Measurements from ENCODE around the gene QRFP.

QRFP gene

GRCh38 chr9:130933114-130934046 is 36.8 kb upstream of the QRFP start:
- DNase-seq (ENCODE audit: low read depth in 2 of 2, low spot score in 1 of 2) = no peak

- DNase-seq (ENCODE audit: low read depth in 2 of 2, low spot score in 1 of 2) = no peak
Measured at GRCh38 chr9:130932255-130933079, 35.9 kb upstream of the QRFP start.

- DNase-seq (ENCODE audit: low read depth in 2 of 2, low spot score in 1 of 2) = no peak
Measured at GRCh38 chr9:130931508-130932254, 35.1 kb upstream of the QRFP start.

GRCh38 chr9:130930804-130931349 is 34.3 kb upstream of the QRFP start:
- DNase-seq (ENCODE audit: low read depth in 2 of 2, low spot score in 1 of 2) = no peak

DNA sequence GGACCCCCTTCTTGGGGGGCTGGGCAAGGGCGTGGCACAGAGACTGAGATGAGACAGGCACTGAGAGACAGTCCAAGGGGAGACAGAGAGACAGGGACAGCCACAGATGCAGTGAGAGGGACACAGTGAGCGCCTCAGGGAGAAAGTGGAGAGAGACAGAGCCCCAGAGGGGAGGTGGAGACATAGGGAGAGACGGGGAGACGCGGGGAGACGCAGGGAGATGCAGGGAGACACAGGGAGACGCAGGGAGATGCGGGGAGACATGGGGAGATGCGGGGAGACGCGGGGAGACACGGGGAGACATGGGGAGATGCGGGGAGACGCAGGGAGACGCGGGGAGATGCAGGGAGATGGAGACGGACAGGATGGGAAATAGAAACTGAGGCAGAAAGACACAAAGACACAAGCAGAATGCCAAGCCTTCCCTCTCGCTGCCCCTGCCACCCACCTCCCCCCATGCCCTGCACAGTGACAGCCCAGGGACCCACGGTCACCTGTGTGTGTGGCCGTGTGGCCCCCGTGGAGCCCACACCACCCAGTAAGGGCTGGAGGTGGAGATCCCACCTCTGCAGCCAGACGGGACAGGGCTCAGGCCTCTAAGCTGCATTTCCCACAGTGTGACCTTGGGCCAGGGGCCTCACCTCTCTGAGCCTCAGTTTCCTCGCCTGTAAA is 33.7 kb upstream of the QRFP start:
- no peak for DNase-seq (ENCODE audit: low read depth in 2 of 2, low spot score in 1 of 2)

GRCh38 chr9:130929571-130930038 is 33.0 kb upstream of the QRFP start:
- no peak for DNase-seq (ENCODE audit: low read depth in 2 of 2, low spot score in 1 of 2)

DNA sequence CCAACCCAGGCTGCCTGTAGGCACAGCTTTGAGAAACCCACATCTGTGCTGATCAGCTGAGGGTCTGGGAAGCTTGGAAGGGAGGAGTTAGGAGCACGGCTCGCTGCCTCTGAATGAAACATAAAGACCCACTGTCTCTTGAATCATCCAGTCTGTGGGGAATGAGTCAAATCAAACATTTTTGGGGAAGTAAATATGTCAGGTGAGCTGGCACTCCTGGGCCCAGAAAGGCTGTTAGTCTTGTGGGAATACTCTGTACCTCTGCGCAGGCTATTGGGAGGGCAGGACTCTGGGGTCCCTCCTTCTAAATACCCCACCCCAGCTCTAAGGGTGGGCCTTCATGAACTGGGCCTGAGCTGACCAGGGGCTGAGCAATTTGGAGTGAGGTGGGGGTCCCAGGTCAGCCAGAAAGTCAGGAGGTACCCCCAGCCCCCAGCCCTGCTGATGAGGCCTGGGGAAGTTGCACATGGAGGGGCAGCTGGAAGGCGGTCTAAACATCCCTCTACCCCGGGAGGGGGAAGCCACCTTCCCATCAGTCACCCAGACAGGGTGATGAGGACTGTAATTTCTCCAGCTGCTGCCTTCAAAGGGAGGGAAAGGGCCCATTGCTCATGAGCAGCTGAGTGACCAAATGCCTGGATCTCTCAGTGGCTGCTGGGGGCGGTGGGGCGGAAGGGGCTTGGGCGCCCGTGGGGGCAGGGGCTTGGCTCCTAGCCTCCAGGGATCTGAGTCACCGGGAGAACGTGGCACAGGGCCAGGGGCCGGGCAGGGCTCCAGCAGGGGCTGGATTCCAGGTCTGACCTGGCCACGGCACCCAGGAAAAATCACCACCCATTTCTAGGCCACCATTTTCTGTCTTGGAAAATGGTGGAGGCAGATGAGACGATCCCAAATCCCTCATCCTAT is 31.6 kb upstream of the QRFP start:
- DNase-seq (ENCODE audit: low read depth in 2 of 2, low spot score in 1 of 2) = no peak

DNA sequence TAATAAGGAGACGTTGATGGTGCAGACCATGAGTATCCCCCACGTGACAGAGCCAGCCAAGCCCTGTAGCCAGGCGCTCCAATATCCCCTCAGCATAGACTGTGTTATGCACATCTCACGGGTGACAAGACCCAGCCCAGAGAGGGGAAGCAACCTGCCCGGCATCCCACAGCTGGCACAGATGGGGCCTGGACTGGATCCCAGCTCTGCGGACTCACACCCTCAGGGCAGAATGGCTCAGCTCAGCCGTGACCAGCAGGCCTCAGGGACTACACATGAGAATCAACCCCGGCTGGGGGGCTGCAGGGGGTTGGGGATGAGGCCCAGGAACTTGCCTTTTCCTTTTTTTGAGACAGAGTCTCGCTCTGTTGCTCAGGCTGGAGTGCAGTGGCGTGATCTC is 30.7 kb upstream of the QRFP start:
- DNase-seq (ENCODE audit: low read depth in 2 of 2, low spot score in 1 of 2) = no peak

- DNase-seq (ENCODE audit: low read depth in 2 of 2, low spot score in 1 of 2) = no peak
Measured at GRCh38 chr9:130925050-130925678, 28.6 kb upstream of the QRFP start.

DNA sequence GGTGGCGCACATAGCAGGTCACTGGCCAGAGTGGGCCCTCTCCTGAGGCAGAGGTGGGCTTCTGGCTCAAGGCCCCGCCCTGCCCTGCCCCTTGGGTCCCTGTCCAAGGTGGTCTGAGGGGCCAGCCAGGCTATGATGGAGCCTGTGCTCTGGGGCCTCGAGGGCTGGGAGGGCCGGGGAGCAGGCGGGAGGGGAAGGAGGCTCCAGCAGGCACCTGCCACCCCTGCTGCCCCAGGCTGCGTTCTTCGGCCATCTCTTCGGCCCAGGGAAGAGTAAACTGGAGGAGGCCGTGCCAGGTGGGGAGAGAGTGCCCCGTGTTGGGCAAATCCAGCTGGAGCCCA is 27.8 kb upstream of the QRFP start:
- DNase-seq (ENCODE audit: low read depth in 2 of 2, low spot score in 1 of 2) = no peak

- DNase-seq (ENCODE audit: low read depth in 2 of 2, low spot score in 1 of 2) = no peak
Measured at GRCh38 chr9:130923611-130924447, 27.2 kb upstream of the QRFP start.

DNA sequence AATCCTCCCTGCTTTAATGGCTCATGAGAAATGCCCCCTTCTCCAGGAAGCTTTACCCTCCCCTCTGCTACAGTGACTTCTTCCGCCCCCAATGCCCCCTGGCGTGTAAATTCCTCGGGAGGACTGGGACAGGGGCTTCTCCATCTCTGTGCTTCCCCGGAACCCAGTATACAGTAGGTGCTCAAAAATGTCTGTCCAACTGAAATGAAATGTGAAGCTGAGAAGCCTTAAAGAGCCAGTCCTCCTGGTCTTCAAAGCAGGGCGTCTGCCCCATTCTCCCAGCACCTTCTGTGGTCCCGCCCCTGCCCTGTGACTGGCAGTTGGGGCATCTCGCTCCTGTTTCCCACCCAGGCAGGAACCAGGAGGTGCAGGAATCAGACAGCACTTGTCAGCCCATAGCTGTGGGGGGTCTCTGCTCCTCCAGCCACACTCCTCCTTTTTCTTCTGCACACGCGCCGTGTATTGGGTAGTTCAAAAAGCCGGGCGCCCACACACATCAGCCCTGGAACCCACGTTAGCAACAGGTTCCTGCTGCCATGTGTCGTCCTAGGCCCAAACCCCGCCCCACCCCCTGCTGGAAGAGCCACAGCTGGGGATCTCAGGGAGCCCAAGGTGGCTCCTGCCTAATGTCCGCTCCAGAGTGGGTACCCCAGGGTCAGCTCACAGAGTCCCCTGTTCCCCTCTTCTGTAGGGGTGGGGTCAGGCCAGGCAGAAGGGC is 26.4 kb upstream of the QRFP start:
- DNase-seq (ENCODE audit: low read depth in 2 of 2, low spot score in 1 of 2) = no peak

- no peak for DNase-seq (ENCODE audit: low read depth in 2 of 2, low spot score in 1 of 2)
Measured at GRCh38 chr9:130921989-130922892, 25.6 kb upstream of the QRFP start.

DNA sequence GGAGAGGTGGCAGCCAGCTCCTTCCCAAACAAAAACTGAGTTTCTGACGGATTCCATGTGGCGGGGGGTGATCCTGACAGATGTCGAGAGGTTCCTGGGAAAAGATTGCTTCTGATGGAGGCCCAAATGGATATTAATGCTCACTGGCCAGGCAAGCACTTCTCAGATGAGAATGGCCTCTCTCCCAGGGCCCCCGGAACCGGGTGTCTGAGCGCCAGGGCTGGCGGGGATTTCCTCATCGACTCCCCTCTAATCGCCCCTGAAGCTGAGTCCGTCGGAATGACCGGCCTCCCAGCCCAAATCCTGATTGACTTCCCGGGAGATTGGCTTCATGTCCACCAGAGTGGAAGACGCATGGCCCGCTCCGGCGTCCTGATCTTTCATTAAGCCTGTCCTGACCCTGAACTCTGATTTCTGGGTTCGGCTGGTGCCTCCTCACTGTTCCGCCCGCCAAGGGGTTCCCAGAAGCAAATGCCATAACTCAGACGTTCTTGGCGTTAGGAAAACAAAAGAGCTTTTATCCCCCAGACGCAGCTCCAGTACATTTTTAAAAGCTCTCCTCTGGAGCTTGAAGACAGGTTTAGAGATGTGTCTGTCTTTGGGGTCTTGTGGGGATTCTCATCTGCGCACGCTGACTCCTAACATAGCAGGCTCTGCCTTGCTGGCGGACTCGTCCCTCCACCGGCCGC is 24.8 kb upstream of the QRFP start:
- DNase-seq (ENCODE audit: low read depth in 2 of 2, low spot score in 1 of 2) = no peak

DNA sequence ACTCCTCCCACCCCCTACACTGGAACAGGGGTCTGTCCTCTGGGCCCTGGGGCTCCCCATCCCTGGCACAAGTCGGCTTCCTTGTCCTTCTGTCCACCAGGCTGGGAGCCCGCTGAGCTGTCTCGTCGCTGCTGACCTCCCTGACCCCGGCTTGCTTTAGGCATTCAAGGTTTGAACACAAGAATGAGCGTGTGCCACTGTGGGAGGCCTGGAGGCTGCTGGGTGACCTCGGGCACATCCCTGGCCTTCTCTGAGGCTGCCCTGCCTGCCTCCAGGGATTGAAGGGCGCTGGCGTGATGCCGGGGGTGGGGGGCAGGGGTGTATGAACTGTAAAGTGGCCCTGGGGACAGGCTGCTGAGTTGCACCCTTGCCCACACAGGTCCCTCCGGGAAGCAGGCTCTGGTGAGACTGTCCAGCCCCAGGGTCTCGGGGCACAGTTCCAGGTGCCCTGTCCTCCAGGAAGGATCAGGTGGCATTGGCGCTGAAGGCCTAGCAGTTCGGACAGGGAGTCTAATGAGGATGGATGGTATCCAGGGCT is 24.2 kb upstream of the QRFP start:
- DNase-seq (ENCODE audit: low read depth in 2 of 2, low spot score in 1 of 2) = no peak

DNA sequence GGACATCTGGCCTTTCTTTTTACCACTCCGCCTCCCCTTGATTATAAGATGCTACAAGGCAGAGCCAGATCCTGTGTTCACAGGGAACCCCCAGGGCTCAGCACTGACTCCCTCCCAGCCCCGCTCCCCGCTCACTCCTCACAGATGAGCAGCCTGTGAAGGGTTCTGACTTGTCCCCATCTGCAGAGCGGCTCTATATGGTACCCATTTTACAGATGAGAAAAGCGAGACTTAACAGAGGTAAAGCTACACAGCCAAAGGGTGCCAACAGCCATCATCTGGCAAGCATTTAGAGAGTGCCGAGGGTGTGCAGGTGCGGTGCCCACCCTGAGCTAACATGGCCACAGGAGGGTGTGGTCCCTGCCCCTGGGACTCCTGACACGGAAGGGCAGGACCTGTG is 23.6 kb upstream of the QRFP start:
- no peak for DNase-seq (ENCODE audit: low read depth in 2 of 2, low spot score in 1 of 2)

Measured in stimulated activated CD8-positive, alpha-beta memory T cell treated with anti-CD3 and anti-CD28 coated beads, Interleukin-4, amount 100 ng/mL, for 4 hours (primary cell).